Muscle of leg (tissue), 11 donors: Measurements from ENCODE around the gene DPH7. TPM values are rescaled to one million over a fixed set of nuclear protein-coding genes. Genes with fewer than 3 reads are reported as not detected.
A peak's percentile ranks its signal among the peaks of the same experiment; 100 is the strongest.
"Not testable (repeated sequence)": the region's sequence is repeated elsewhere in the genome, so short reads cannot be mapped to it uniquely, and the experiment has no call there.

Experiments used
- DNase-seq: peaks from one replicate; pipeline ENCODE4 v3.0.0; 2013
- H3K27ac ChIP-seq: one replicate; pipeline ENCODE4 v1.5.1; 2013; ENCODE audit warnings: mild to moderate bottlenecking, low read length, control low read depth
- H3K27me3 ChIP-seq: one replicate; pipeline ENCODE4 v1.6.1; 2013; ENCODE audit warnings: low read length; ENCODE audit not compliant: control insufficient read depth, insufficient read depth
- H3K36me3 ChIP-seq: one replicate; pipeline ENCODE4 v1.6.1; 2013; ENCODE audit warnings: low read length; ENCODE audit not compliant: control insufficient read depth, insufficient read depth
- H3K4me1 ChIP-seq: one replicate; pipeline ENCODE4 v1.6.1; 2013; ENCODE audit warnings: low read length; ENCODE audit not compliant: control insufficient read depth, insufficient read depth
- H3K4me3 ChIP-seq: one replicate; pipeline ENCODE4 v1.5.1; 2013; ENCODE audit warnings: low read length, control low read depth
- H3K9me3 ChIP-seq: replicated peaks from 2 replicates; pipeline ENCODE4 v1.6.1; 2013; ENCODE audit warnings: low read depth, low read length; ENCODE audit not compliant: control insufficient read depth
- WGBS: methylation state at CpG from one replicate; pipeline ENCODE4 v1.1.5; 2013; ENCODE audit warnings: missing lambda C conversion rate; ENCODE audit not compliant: insufficient coverage; 5-methylcytosine and 5-hydroxymethylcytosine counted together
- polyA plus RNA-seq, 8 donors: library from polyadenylated mRNA; unstranded; fragments of 120-200 nt; gene quantifications; one replicate each; pipeline versions ENCODE4 v1.2.1 to v1.2.3, GENCODE V29; 2013; ENCODE audit warnings: inconsistent platforms in 1 of 8, low replicate concordance in 1 of 8; ENCODE audit not compliant: insufficient read length in 8 of 8, insufficient read depth in 1 of 8
- total RNA-seq: library from RNA; stranded (reverse); fragments of 120-200 nt; gene quantifications from one replicate; pipeline ENCODE4 v1.2.4, GENCODE V29; 2013

The DPH7 gene
- total and polyA plus RNA-seq, 9 donors, result 20.8 to 34.8 (median 27.1) TPM

DNA sequence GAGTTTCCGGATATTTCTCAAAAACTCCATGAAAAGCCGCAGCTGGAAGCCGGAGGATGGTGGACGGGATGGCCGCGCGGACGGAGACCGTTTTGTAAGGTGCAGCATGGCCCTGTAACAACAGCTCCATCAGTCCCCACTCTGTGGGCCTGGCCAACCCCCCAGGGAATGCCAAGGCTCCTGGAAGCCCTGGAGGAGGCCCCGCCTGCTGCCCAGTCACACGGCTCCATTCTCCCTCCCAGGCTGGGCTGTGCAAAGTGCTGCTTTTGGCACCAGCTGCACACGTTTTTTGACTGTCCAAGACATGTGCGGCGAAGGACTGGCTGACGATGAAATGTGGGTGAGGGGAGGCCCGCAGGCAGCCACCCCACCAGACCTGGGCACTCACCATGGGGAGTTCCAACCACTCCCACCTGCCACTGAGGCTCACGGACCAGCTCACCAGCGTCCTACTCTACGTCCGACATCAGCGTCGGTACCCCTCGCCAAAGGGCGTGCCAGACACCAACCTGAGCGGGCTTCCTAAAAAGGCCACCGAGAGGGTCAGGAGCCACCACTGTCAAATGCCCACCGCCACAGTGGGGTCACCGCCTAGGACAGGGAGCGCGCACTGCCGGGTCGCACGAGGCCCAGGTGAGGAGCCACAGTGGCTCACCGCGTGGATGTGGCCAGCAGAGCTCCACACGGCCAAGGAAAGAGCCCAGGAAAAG is 55.8 kb downstream of the DPH7 start:
- Histone ChIP-seq H3K9me3 (no peaks in the 10 kb centered on the region), H3K27ac (no peak overlapping the region), H3K36me3 (no peaks in the 10 kb centered on the region), H3K4me3 (no peak overlapping the region), H3K4me1 (peaks cover 13% of the 10 kb centered on the region), H3K27me3 (no peaks in the 10 kb centered on the region)
- no peak for DNase-seq
- 91% methylated on average over 34 of the region's 36 CpGs for WGBS

DNA sequence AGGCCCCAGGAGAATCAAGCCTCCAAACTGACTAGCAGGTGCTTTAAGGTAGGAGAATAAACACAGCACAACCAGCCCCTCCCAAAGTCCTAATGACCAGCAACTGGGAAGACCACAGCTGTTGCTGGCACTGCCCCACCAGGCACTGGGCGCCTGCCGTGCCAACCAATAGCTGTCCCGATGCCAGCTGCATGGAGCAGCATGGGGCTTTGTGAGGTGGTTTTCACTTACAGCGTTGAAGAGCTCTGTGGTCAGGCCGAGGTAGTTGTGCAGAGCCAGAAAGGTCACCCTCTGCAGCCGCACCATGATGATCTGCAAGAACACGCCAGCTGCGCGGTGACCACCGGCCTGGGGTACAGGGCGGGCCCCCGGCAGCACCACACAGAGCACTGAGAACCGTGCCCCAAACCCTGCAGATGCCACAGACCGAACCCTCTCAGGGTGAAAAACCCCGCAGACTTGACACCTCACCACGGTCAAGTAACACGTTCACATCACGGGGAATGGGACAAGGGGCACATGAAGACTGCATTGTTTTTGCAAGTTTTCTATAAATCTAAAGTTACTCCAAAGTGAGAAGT is 57.2 kb downstream of the DPH7 start:
- peak; percentile 69 for DNase-seq
- 93% methylated on average over 12 of the region's 18 CpGs for WGBS

DNA sequence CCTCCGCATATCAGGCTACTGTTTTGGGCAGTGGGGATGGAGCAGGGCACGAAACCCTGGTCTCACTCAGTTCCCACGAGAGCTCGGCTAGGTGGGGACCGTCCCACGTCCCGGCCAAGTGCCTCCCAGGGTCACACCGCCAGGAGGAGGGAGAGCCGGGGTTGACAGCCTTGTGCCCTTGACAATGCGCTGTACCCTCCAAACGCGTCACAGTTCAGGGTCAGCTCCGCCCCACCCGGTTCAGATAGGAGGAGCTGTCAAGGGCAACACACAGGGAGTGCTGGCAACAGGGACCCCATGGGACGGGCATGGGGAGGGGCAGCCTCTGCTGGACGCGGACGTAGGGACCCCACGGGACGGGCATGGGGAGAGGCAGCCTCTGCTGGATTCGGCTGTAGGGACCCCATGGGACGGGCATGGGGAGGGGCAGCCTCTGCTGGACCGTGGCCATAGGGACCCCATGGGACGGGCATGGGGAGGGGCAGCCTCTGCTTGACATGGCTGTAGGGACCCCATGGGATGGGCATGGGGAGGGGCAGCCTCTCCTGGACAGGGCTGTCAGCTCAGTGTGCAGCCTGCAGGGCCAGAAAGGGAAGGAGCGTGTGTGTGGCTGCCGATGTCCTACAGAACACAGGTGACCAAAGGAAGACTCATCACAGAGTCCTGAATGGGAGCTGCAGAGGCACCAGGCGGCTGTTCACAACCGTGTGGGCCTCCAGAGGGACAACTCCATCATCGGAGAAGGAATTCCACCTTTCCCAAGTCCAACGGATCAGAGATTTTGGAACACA is 57.9 kb downstream of the DPH7 start:
- Histone ChIP-seq H3K27ac (no peak overlapping the region), H3K4me3 (no peak overlapping the region), H3K9me3 (no peaks in the 10 kb centered on the region), H3K4me1 (peaks cover 13% of the 10 kb centered on the region), H3K27me3 (no peaks in the 10 kb centered on the region), H3K36me3 (no peaks in the 10 kb centered on the region)
- DNase-seq, result no peak
- WGBS, result 77% methylated on average over 20 of the region's 30 CpGs

More for the DNA sequence above, 57.2 kb downstream of the DPH7 start:
- no peaks in the 10 kb centered on the region for H3K27me3 ChIP-seq
- no peak overlapping the region for H3K27ac ChIP-seq
- H3K4me1 ChIP-seq, result peaks cover 13% of the 10 kb centered on the region
- no peaks in the 10 kb centered on the region for H3K36me3 ChIP-seq
- no peak overlapping the region for H3K4me3 ChIP-seq
- H3K9me3 ChIP-seq, result no peaks in the 10 kb centered on the region

DNA sequence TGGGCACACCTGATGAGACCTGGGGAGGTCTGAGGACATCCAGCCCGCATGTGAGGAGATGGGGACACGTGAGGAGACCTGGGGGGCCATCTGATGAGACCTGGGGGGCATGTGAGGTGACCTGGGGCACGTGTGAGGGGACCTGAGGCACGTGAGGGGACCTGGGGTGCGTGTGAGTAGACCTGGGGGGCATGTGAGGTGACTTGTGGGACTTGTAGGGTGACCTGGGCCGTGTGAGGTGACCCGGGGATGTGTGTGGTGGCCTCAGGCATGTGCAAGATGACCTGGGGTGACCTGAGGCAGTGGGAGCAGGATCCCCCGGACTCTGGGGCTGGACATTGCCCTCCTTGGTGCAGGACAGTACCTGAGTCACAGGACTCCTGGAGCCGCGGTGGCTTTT is 59.2 kb downstream of the DPH7 start:
- no peaks in the 10 kb centered on the region for H3K9me3 ChIP-seq
- H3K27ac ChIP-seq, result no peak overlapping the region
- no peak overlapping the region for H3K4me3 ChIP-seq
- peaks cover 13% of the 10 kb centered on the region for H3K4me1 ChIP-seq
- H3K36me3 ChIP-seq, result no peaks in the 10 kb centered on the region
- no peak for DNase-seq
- WGBS, result 94% methylated on average over 7 of the region's 10 CpGs
- no peaks in the 10 kb centered on the region for H3K27me3 ChIP-seq

DNA sequence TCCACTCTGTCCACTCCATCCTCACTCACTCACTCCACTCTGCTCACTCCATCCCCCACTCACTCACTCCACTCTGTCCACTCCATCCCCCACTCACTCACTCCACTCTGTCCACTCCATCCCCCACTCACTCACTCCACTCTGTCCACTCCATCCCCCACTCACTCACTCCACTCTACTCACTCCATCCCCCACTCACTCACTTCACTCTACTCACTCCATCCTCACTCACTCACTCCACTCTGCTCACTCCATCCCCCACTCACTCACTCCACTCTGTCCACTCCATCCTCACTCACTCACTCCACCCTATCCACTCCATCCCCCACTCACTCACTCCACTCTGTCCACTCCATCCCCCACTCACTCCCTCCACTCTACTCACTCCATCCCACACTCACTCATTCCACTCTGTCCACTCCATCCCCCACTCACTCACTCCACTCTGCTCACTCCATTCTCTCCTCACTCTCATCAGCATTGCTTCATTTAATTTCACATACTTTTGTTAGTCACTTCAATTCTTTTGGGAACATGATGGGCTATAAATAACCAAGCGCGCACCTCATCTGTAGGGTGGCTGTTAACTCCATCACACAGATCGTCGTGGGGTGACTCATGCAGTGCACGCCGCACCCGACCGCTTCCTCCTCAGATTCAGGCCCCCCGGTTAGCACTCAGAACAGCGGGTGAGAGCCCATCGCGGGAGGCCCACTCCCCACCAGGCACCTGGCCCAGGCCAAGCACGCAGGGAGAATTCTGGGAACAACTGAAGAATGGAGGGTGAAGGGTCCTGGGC is 59.9 kb downstream of the DPH7 start:
- 80% methylated on average over 10 of the region's 13 CpGs for WGBS

DNA sequence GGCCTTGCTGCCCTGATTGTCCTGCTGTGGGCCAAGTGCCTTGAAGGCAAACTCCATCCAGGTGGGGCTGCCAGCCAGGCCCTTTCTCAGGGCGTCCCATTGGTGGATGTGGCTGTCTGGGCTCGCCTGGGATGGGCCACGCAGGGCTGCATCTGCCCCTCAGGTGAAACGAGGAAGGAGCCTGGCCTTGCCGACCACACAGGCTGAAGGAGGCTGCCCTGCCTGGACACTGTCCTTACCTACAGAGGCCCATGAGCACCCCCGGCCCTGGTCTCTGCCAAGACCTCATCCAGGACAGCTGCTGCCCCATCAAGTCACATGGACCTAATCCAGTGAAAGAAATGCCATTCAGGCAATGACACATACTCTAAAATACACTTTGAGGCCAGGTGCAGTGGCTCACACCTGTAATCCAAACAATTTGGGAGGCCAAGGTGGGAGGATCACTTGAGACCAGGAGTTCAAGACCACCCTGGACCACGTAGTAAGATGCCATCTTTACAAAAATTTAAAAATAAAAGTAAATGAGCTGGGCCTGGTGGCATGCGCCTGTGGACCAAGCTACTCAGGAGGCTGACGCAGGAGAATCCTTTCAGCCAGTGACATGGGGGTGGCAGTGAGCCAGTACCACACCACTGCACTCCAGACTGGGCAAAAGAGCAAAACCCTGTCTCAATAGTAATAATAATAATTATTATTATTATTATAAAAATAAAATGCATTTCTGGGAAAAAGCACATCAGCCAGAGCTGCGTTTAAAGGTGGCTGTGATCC is 62.4 kb downstream of the DPH7 start:
- no peak for DNase-seq
- Histone ChIP-seq H3K4me1 (peaks cover 10% of the 10 kb centered on the region), H3K9me3 (no peaks in the 10 kb centered on the region), H3K27me3 (no peaks in the 10 kb centered on the region), H3K36me3 (no peaks in the 10 kb centered on the region), H3K27ac (no peak overlapping the region), H3K4me3 (no peak overlapping the region)
- WGBS, result 64% methylated on average over 4 of the region's 10 CpGs

More for the DNA sequence above, 59.9 kb downstream of the DPH7 start:
- H3K27me3 ChIP-seq, H3K36me3 ChIP-seq, H3K27ac ChIP-seq, H3K9me3 ChIP-seq, H3K4me3 ChIP-seq, DNase-seq: not testable (repeated sequence)
- H3K4me1 ChIP-seq, result peaks cover 13% of the 10 kb centered on the region

DNA sequence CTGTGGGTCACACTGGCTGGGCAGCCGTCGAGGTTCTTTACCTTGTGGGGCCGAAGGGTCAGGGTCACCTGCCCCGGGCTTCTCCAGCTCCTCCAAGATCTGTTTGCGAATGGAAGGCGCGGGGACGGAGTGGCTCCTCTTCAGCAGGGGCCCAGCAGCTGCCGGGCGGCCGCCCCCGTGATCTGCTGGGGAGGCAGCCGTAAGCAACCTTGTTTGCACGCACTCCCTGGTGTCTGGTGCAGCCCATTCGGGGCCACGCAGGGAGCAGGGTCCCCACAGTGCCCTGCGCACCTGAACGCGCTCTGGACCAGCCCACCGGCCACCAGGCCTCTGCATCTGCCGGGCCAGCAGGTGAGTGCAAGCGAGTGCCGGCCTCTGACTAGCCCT is 63.4 kb downstream of the DPH7 start:
- no peaks in the 10 kb centered on the region for H3K36me3 ChIP-seq
- H3K27ac ChIP-seq, result no peak overlapping the region
- H3K27me3 ChIP-seq, result no peaks in the 10 kb centered on the region
- H3K4me3 ChIP-seq, result no peak overlapping the region
- WGBS, result 76% methylated on average over 19 of the region's 23 CpGs
- H3K4me1 ChIP-seq, result no peaks in the 10 kb centered on the region
- DNase-seq, result no peak
- H3K9me3 ChIP-seq, result no peaks in the 10 kb centered on the region

DNA sequence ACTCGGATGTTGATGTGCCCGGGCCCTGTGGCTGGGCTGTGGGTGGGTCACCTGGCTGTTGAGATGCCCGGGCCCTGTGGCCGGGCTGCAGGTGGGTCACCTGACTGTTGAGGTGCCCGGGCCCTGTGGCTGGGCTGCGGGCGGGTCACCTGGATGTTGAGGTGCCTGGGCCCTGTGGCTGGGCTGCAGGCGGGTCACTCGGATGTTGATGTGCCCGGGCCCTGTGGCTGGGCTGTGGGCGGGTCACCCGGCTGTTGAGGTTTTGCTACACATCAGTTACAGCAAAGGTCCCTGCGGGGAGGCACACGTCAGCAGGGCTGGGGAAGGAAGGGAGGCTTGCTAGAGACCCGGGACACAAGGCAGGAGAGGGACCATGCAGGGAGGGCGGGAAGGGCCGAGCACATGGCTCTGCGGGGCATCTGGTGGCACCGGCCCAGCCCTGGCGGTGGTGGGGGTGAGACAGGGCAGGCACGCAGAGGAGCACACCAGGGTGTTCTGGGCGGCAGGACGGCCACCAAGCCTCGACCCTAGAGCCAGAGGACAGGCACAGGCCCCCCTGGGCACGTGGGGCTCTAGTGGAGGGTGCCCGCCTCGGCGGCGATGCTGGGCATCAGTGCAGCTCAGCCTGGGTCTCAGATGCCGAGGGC is 63.9 kb downstream of the DPH7 start:
- WGBS, result 87% methylated on average over 18 of the region's 30 CpGs
- no peak overlapping the region for H3K4me3 ChIP-seq
- DNase-seq, result no peak
- no peak overlapping the region for H3K27ac ChIP-seq
- H3K36me3 ChIP-seq, result no peaks in the 10 kb centered on the region
- H3K9me3 ChIP-seq, result no peaks in the 10 kb centered on the region
- no peaks in the 10 kb centered on the region for H3K4me1 ChIP-seq
- H3K27me3 ChIP-seq, result no peaks in the 10 kb centered on the region
